ENCODE data around the gene PLBD1.
A peak's percentile ranks its signal among the peaks of the same experiment; 100 is the strongest.

Gene PLBD1

DNA sequence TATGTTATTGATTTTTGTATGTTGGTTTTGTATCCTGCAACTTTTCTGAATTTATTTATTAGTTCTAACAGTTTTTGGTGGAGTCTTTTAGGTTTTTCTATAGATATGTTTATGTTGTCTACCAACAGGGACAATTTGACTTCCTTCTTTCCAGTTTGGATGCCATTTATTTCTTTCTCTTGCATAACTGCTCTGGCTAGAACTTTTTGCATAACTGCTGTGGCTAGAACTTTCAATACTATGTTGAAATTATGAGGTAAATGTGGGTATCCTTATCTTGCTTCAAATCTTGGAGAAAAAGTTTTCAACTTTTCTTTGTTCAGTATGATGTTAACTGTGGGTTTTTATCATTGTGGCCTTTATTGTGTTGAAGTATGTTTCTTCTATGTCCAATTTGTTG lies 39.9 kb upstream of the PLBD1 start:
- Histone ChIP-seq H3K4me3 (replicated peaks; ENCODE audit: insufficient read depth, low read length) (no peak overlapping the region), H3K27me3 (ENCODE audit: insufficient read depth, poor library complexity, severe bottlenecking) (no peaks in the 10 kb centered on the region), H3K27ac (replicated peaks) (peak overlapping the region; percentile 37; the same call in 1 of the 2 replicates)
- peak; percentile 62 to 78 for DNase-seq (ENCODE audit: low read depth in 1 of 2, low spot score in 1 of 2)
- 0 out of 2 replicates have a peak, but pooled peaks have one; percentile 29 for TF ChIP-seq GABPA (IDR thresholded peaks at IDR 0.05; ENCODE audit: low read depth)
- TF ChIP-seq, protein P1, sequence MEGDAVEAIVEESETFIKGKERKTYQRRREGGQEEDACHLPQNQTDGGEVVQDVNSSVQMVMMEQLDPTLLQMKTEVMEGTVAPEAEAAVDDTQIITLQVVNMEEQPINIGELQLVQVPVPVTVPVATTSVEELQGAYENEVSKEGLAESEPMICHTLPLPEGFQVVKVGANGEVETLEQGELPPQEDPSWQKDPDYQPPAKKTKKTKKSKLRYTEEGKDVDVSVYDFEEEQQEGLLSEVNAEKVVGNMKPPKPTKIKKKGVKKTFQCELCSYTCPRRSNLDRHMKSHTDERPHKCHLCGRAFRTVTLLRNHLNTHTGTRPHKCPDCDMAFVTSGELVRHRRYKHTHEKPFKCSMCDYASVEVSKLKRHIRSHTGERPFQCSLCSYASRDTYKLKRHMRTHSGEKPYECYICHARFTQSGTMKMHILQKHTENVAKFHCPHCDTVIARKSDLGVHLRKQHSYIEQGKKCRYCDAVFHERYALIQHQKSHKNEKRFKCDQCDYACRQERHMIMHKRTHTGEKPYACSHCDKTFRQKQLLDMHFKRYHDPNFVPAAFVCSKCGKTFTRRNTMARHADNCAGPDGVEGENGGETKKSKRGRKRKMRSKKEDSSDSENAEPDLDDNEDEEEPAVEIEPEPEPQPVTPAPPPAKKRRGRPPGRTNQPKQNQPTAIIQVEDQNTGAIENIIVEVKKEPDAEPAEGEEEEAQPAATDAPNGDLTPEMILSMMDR (IDR thresholded peaks at IDR 0.05; ENCODE audit: insufficient read depth, low read length), result no peak
- TF ChIP-seq, protein P2, sequence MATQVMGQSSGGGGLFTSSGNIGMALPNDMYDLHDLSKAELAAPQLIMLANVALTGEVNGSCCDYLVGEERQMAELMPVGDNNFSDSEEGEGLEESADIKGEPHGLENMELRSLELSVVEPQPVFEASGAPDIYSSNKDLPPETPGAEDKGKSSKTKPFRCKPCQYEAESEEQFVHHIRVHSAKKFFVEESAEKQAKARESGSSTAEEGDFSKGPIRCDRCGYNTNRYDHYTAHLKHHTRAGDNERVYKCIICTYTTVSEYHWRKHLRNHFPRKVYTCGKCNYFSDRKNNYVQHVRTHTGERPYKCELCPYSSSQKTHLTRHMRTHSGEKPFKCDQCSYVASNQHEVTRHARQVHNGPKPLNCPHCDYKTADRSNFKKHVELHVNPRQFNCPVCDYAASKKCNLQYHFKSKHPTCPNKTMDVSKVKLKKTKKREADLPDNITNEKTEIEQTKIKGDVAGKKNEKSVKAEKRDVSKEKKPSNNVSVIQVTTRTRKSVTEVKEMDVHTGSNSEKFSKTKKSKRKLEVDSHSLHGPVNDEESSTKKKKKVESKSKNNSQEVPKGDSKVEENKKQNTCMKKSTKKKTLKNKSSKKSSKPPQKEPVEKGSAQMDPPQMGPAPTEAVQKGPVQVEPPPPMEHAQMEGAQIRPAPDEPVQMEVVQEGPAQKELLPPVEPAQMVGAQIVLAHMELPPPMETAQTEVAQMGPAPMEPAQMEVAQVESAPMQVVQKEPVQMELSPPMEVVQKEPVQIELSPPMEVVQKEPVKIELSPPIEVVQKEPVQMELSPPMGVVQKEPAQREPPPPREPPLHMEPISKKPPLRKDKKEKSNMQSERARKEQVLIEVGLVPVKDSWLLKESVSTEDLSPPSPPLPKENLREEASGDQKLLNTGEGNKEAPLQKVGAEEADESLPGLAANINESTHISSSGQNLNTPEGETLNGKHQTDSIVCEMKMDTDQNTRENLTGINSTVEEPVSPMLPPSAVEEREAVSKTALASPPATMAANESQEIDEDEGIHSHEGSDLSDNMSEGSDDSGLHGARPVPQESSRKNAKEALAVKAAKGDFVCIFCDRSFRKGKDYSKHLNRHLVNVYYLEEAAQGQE (IDR thresholded peaks at IDR 0.05; ENCODE audit: insufficient replicate concordance, low read depth), result no peak
- TF ChIP-seq SPI1 (IDR thresholded peaks at IDR 0.05; ENCODE audit: borderline replicate concordance, low read depth), result peak; percentile 85
- peak; percentile 59; the same call in 1 of the 2 replicates for TF ChIP-seq POLR2AphosphoS5 (IDR thresholded peaks at IDR 0.05; ENCODE audit: low read depth)

DNA sequence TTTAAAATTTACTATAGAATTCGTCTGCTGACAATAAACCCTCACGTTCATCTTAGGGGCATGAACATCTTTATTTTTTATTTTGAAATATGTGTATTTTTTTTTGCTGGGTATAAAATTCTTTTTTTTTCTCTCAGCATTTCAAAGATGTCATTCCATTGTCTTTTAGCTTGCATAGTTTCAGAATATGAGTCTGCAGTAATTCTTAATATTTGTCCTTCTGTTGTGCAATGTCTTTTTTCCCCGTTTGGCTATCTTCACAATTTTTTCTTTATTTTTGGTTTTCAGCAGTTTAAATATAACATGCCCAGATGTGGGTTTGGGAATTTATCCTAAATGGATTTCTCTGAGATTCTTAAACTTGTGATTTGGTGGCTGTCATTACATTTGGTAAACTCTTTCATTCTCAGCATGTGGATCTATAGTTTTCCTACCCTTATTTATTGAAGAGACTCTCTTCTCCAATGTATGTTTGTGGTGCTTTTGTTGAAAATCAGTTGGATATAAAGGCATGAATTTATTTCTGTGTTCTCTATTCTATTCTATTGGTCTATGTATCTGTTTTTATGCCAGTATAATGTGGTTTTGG lies 37.8 kb upstream of the PLBD1 start:
- no peak for DNase-seq (ENCODE audit: low read depth in 1 of 2, low spot score in 1 of 2)
- no peaks in the 10 kb centered on the region for H3K27me3 ChIP-seq (ENCODE audit: insufficient read depth, poor library complexity, severe bottlenecking)
- H3K4me3 ChIP-seq (replicated peaks; ENCODE audit: insufficient read depth, low read length), result no peak overlapping the region
- TF ChIP-seq, protein P2 (IDR thresholded peaks at IDR 0.05; ENCODE audit: insufficient replicate concordance, low read depth), result no peak
- no peak for TF ChIP-seq GABPA (IDR thresholded peaks at IDR 0.05; ENCODE audit: low read depth)
- no peak for TF ChIP-seq SPI1 (IDR thresholded peaks at IDR 0.05; ENCODE audit: borderline replicate concordance, low read depth)
- TF ChIP-seq, protein P1 (IDR thresholded peaks at IDR 0.05; ENCODE audit: insufficient read depth, low read length), result no peak
- no peak for TF ChIP-seq POLR2AphosphoS5 (IDR thresholded peaks at IDR 0.05; ENCODE audit: low read depth)
- no peak overlapping the region for H3K27ac ChIP-seq (replicated peaks)

DNA sequence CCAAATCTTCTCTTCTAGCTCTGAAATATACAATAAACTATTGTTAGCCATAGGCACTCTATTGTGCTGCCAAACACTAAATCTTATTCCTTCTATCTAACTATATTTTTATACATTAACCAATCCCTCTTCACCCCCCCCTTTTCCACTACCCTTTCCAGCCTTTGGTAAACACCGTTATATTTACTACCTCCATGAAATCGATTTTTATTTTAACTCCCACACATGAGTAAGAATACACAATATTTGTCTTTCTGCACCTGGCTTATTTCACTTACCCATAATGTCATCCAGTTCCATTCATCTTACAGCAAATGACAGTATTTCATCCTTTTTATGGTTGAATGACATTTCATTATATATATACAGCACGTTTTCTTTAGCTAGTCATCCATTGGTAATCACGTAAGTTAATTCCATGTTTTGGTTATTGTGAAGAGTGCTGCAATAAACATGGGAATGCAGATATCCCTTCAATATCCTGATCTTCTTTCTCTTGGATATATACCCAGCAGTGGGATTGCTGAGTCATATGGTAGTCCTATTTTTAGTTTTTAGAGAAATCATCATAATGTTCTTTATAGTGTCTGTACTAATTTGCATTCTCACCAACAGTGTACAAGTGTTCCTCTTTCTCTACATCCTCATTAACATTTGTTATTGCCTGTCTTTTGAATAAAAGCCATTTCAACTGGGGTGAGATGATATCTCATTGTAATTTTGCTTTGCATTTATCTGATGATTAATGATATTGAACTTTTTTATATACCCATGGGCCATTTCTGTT lies 34.2 kb upstream of the PLBD1 start:
- Histone ChIP-seq H3K27ac (replicated peaks) (no peak overlapping the region), H3K27me3 (ENCODE audit: insufficient read depth, poor library complexity, severe bottlenecking) (no peaks in the 10 kb centered on the region), H3K4me3 (replicated peaks; ENCODE audit: insufficient read depth, low read length) (no peak overlapping the region)
- TF ChIP-seq, protein P2 (IDR thresholded peaks at IDR 0.05; ENCODE audit: insufficient replicate concordance, low read depth), result no peak
- TF ChIP-seq POLR2AphosphoS5 (IDR thresholded peaks at IDR 0.05; ENCODE audit: low read depth) (no peak), GABPA (IDR thresholded peaks at IDR 0.05; ENCODE audit: low read depth) (no peak), SPI1 (IDR thresholded peaks at IDR 0.05; ENCODE audit: borderline replicate concordance, low read depth) (no peak)
- TF ChIP-seq, protein P1 (IDR thresholded peaks at IDR 0.05; ENCODE audit: insufficient read depth, low read length), result no peak
- no peak for DNase-seq (ENCODE audit: low read depth in 1 of 2, low spot score in 1 of 2)
